GM23338 (cell line): ENCODE measurements around the gene AOC1. TPM values are rescaled to one million over a fixed set of nuclear protein-coding genes. Genes with fewer than 3 reads are reported as not detected.

ENCODE experiments used
- ATAC-seq: fragments of 200-7000 bp; cut with Tn5 transposase; 3 replicates; pipeline ENCODE4 v1.9.1; 2020
- DNase-seq: peaks from one replicate; pipeline ENCODE4 v3.0.0-alpha.2; 2015; ENCODE audit warnings: low spot score
- H2AFZ ChIP-seq: fragments of 200-600 bp; sonication (generic); 2 replicates; pipeline ENCODE4 v1.8.0; 2016; ENCODE audit warnings: antibody characterized with exemption, mild to moderate bottlenecking, moderate library complexity
- H3F3A ChIP-seq: fragments of 200-600 bp; sonication (generic); replicated peaks from 2 replicates; pipeline ENCODE4 v1.8.0; 2017; ENCODE audit warnings: antibody characterized with exemption, mixed run types, low read depth
- H3K27ac ChIP-seq: fragments of 200-600 bp; sonication (generic); 2 replicates; pipeline ENCODE4 v1.6.1; 2016; ENCODE audit warnings: low read depth
- H3K27me3 ChIP-seq: fragments of 200-600 bp; sonication (generic); 2 replicates; pipeline ENCODE4 v1.8.0; 2016; ENCODE audit warnings: mild to moderate bottlenecking, mixed run types, moderate library complexity; ENCODE audit not compliant: insufficient read depth
- H3K36me3 ChIP-seq: fragments of 200-600 bp; sonication (generic); 2 replicates; pipeline ENCODE4 v1.8.0; 2016; ENCODE audit warnings: mild to moderate bottlenecking; ENCODE audit not compliant: insufficient read depth
- H3K4me1 ChIP-seq: fragments of 200-600 bp; sonication (generic); 2 replicates; pipeline ENCODE4 v1.8.0; 2016; ENCODE audit warnings: mild to moderate bottlenecking, moderate library complexity; ENCODE audit not compliant: insufficient read depth
- H3K4me2 ChIP-seq: fragments of 200-600 bp; sonication (generic); 2 replicates; pipeline ENCODE4 v1.7.1; 2017; ENCODE audit warnings: mixed run types
- H3K4me3 ChIP-seq: fragments of 200-600 bp; sonication (generic); 2 replicates; pipeline ENCODE4 v1.6.1; 2016; ENCODE audit warnings: mixed run types
- H3K79me2 ChIP-seq: fragments of 200-600 bp; sonication (generic); replicated peaks from 2 replicates; pipeline ENCODE4 v1.8.0; 2017; ENCODE audit warnings: mild to moderate bottlenecking; ENCODE audit not compliant: insufficient read depth
- H3K9me2 ChIP-seq: fragments of 200-600 bp; sonication (generic); 2 replicates; pipeline ENCODE4 v1.8.0; 2017; ENCODE audit not compliant: insufficient read depth
- H4K20me1 ChIP-seq: fragments of 200-600 bp; sonication (generic); replicated peaks from 2 replicates; pipeline ENCODE4 v1.8.0; 2017; ENCODE audit warnings: mild to moderate bottlenecking; ENCODE audit not compliant: insufficient read depth
- H3K27ac Mint-ChIP-seq: 2 replicates; pipeline ENCODE4 v1.8.0; 2020; ENCODE audit warnings: inconsistent platforms, mild to moderate bottlenecking, moderate library complexity, mixed read lengths
- H3K27me3 Mint-ChIP-seq: 3 replicates; pipeline ENCODE4 v1.8.0; 2022; ENCODE audit warnings: low read depth, mild to moderate bottlenecking, moderate library complexity, mixed read lengths, inconsistent platforms; ENCODE audit not compliant: insufficient read depth, poor library complexity
- H3K36me3 Mint-ChIP-seq: 3 replicates; pipeline ENCODE4 v1.8.0; 2021; ENCODE audit warnings: low read depth, mild to moderate bottlenecking, inconsistent platforms, moderate library complexity, mixed read lengths
- H3K4me1 Mint-ChIP-seq: 3 replicates; pipeline ENCODE4 v1.8.0; 2020; ENCODE audit warnings: mild to moderate bottlenecking, inconsistent platforms, mixed read lengths
- H3K4me3 Mint-ChIP-seq: 3 replicates; pipeline ENCODE4 v1.8.0; 2021; ENCODE audit warnings: moderate library complexity, mild to moderate bottlenecking, inconsistent platforms, mixed read lengths
- H3K9me3 Mint-ChIP-seq: 3 replicates; pipeline ENCODE4 v1.8.0; 2020; ENCODE audit warnings: moderate library complexity, mild to moderate bottlenecking, inconsistent platforms, mixed read lengths
- ETS1 ChIP-seq: IDR thresholded peaks from 2 replicates; pipeline ENCODE4 v1.6.1; 2016; ENCODE audit warnings: antibody characterized with exemption
- EZH2phosphoT487 ChIP-seq: fragments of 200-600 bp; sonication (generic); IDR thresholded peaks from one replicate; pipeline ENCODE4 v1.8.1; 2018; ENCODE audit warnings: antibody characterized with exemption; ENCODE audit not compliant: unreplicated experiment
- ZNF114 ChIP-seq: fragments of 250-450 bp; sonication (Bioruptor Pico); IDR thresholded peaks from 2 replicates; pipeline ENCODE4 v1.5.0; 2020; ENCODE audit warnings: mild to moderate bottlenecking, moderate library complexity
- ZNF331 ChIP-seq: fragments of 250-450 bp; sonication (Bioruptor Pico); IDR thresholded peaks from 2 replicates; pipeline ENCODE4 v1.5.0; 2020; ENCODE audit warnings: low read depth, mild to moderate bottlenecking, moderate library complexity
- ZNF462 ChIP-seq: fragments of 250-450 bp; sonication (Bioruptor Pico); IDR thresholded peaks from 2 replicates; pipeline ENCODE4 v1.5.0; 2020; ENCODE audit warnings: mild to moderate bottlenecking, moderate library complexity
- polyA plus RNA-seq: library from polyadenylated mRNA; unstranded; fragments of >200 nt; fragmentation: Nextera tagmentation; extraction: Ambion mirVana; gene quantifications from 2 replicates; pipeline ENCODE4 v1.2.1, GENCODE V29; 2016
- total RNA-seq: library from RNA; depleted of rRNA; stranded (reverse); fragments of >200 nt; shearing (Covaris generic); gene quantifications from 2 replicates; pipeline ENCODE4 v1.2.3, GENCODE V29; 2014

Gene AOC1
- total and polyA plus RNA-seq, 2 experiments from 2014 or later = not detected

DNA sequence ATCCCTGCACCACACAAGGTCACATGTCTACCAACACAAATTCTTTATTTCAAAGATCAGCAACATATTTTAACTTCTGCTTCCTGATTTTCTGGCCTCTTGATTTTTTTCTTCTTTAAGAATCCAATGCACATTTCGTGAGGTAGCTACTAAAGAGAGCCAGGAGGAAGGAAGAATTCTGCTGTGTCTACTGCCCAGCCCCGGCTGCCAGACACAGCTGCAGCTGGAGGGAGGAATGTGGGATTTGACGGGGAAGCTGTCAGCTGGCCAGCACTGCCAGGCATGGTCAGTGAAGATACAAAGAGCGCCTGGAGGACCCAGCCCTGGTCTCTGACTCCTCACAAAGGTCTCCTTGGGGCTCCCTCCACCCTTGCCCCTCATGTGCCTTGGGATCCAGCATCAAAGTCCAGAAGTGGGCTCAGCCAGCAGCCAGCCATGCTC, 6.9 kb upstream of the AOC1 start (continued):
- TF ChIP-seq ZNF462 (CRISPR knock-in tag) (no peak), ZNF114 (CRISPR knock-in tag) (no peak)

DNA sequence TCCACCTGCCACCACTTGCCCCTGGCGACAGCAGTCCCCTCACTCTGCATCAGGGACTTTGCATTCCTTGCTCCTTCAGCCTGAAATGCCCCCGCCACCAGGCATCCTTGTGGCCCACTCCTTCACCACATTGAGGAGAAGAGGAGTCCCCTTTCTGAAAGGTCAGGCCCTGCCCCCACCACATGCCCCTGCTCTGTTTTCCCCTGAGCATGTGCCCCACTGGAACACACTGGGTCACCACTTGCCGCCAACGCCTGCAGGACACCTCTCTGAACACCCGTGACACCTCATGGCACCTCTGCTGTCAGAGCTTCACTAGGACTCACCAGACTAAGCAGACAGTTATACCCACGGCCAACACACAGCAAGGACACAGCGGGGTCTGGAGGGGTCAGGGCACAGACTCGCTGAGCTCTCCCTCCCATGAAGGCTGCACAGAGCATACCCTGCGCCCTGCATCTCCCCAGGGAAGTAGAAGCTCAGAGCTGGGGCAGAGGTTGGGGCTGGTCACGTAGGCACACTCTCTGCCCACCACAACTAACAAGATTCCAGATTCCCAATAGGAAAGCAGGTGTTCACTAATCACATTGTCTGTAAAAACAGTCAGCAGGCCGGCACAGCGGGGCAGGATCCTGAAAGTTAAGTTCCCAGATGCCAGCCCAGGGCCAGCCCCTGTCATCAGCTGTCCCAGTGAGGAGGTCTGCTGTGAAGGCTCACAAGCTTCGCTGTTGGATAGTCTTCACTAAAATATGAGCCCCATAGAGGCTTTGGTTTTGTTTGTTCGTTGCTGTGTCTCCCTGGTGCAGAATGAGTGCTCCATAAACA, 5.8 kb upstream of the AOC1 start:
- ATAC-seq (no peak), DNase-seq (no peak)
- TF ChIP-seq ZNF331 (CRISPR knock-in tag) (no peak), ZNF462 (CRISPR knock-in tag) (no peak), EZH2phosphoT487 (no peak), ETS1 (no peak)

More for the DNA sequence above, 5.8 kb upstream of the AOC1 start:
- Mint-ChIP-seq H3K4me1 (no peaks in the 10 kb centered on the region), H3K9me3 (no peaks in the 10 kb centered on the region), H3K36me3 (no peaks in the 10 kb centered on the region), H3K4me3 (no peak overlapping the region), H3K27me3 (peaks cover 8% of the 10 kb centered on the region), H3K27ac (no peak overlapping the region)
- H3K36me3 ChIP-seq = no peaks in the 10 kb centered on the region
- H3K4me1 ChIP-seq = no peaks in the 10 kb centered on the region
- H3K27me3 ChIP-seq = no peaks in the 10 kb centered on the region
- no peaks in the 10 kb centered on the region for H3K9me2 ChIP-seq
- no peaks in the 10 kb centered on the region for H3K79me2 ChIP-seq
- no peaks in the 10 kb centered on the region for H4K20me1 ChIP-seq
- no peak overlapping the region for H3K4me3 ChIP-seq
- no peak overlapping the region for H3K27ac ChIP-seq
- no peak overlapping the region for H2AFZ ChIP-seq
- H3F3A ChIP-seq = no peaks in the 10 kb centered on the region
- no peak overlapping the region for H3K4me2 ChIP-seq
